Activated CD8-positive, alpha-beta T cell treated with anti-CD3 and anti-CD28 coated beads, Interleukin-2, amount 10 ng/mL, durations not matched to agents 7 days and 5 days (primary cell): ENCODE results near the gene METTL3. TPM values are rescaled to one million over a fixed set of nuclear protein-coding genes. Genes with fewer than 3 reads are reported as not detected.
A peak's percentile ranks its signal among the peaks of the same experiment; 100 is the strongest.

ENCODE experiments used
- ATAC-seq: fragments of 150-1000 bp; cut with Tn5 transposase; one replicate; pipeline ENCODE4 v1.10.0; 2021; ENCODE audit warnings: moderate library complexity
- CTCF ChIA-PET: fragments of 350-600 bp; sonication (Branson Sonifier 250); formaldehyde crosslinking; loops from one replicate; lab custom pipeline; 2021; ENCODE audit warnings: antibody characterized with exemption; lab: Charles Lee
- POLR2A ChIA-PET: fragments of 350-600 bp; sonication (Branson Sonifier 250); formaldehyde crosslinking; loops from one replicate; lab custom pipeline; 2021; ENCODE audit warnings: antibody characterized with exemption; lab: Charles Lee
- DNase-seq: peaks from one replicate; pipeline ENCODE4 v3.0.0-alpha.2; 2020
- H3K27ac Mint-ChIP-seq: one replicate; pipeline ENCODE4 v1.8.0; 2021; ENCODE audit warnings: mild to moderate bottlenecking, mixed read lengths
- H3K27me3 Mint-ChIP-seq: one replicate; pipeline ENCODE4 v1.8.0; 2021; ENCODE audit warnings: low read depth, mixed read lengths
- H3K36me3 Mint-ChIP-seq: one replicate; pipeline ENCODE4 v1.8.0; 2021; ENCODE audit warnings: low read depth, mixed read lengths
- H3K4me1 Mint-ChIP-seq: one replicate; pipeline ENCODE4 v1.8.0; 2021; ENCODE audit warnings: low read depth, mixed read lengths
- H3K4me3 Mint-ChIP-seq: one replicate; pipeline ENCODE4 v1.8.0; 2021; ENCODE audit warnings: mild to moderate bottlenecking, mixed read lengths
- H3K9me3 Mint-ChIP-seq: one replicate; pipeline ENCODE4 v1.8.0; 2022; ENCODE audit warnings: mixed read lengths; ENCODE audit not compliant: insufficient read depth
- total RNA-seq, 2 experiments: library from RNA; stranded (reverse); gene quantifications; one replicate each; pipeline ENCODE4 v1.2.3, GENCODE V29; 2021

METTL3 gene
- total RNA-seq, 2 experiments from 2014 or later: 68.3 to 70.8 TPM

- DNase-seq (no peak), ATAC-seq (no peak)
- Mint-ChIP-seq H3K4me3 (no peak overlapping the region), H3K36me3 (no peaks in the 10 kb centered on the region), H3K27me3 (peaks cover 55% of the 10 kb centered on the region), H3K4me1 (peaks cover 5% of the 10 kb centered on the region), H3K9me3 (no peaks in the 10 kb centered on the region), H3K27ac (no peak overlapping the region)
- ChIA-PET CTCF (interaction anchor here (3.5 kb wide), 1 partner anchor 39 kb away, joined by 13 read pairs; no protein-coding TSS in a partner anchor), POLR2A (no interaction called here)
Measured at GRCh38 chr14:21537090-21537424, 25.9 kb upstream of the METTL3 start.

DNA sequence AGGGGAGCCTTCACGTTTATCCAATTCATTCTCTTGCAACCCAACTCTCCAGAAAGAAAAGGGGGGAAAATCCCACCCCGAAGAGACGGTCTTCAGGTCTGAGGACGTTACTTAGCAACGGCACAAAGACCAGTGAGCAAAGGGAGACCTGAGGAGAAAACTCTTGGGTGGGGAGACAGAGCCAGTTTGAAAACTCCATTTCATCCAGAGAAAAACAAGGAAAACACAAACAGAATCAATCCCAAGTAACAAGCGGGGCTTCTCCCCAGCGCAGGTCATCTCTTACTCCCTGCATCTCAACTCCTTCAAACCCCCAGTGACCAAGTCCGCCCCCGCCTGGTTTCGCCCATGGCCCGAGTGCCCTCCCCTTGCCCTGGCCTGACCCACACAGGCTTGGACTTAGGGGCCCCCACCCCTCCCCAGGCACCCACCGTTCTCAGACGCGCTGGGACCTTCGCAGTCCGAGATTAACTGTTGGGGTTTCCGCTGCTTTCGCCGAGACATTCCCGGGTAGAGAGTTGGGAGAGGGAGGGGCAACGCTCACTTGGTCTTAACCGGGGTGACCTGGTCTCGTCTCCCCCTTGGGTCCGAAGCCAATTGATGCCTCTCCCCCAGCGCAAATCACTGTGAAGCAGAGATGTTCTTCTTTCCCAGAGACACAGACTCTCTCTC, 25.4 kb upstream of the METTL3 start:
- CTCF ChIA-PET: interaction anchor here (3.5 kb wide), 1 partner anchor 38 kb away, joined by 13 read pairs; no protein-coding TSS in a partner anchor

GRCh38 chr14:21535545-21536417, 24.6 kb upstream of the METTL3 start:
- Mint-ChIP-seq H3K36me3 (no peaks in the 10 kb centered on the region), H3K9me3 (no peaks in the 10 kb centered on the region), H3K4me3 (no peak overlapping the region), H3K27ac (no peak overlapping the region), H3K27me3 (peaks cover 56% of the 10 kb centered on the region), H3K4me1 (peaks cover 5% of the 10 kb centered on the region)
- CTCF ChIA-PET: interaction anchor here (3.5 kb wide), 1 partner anchor 37 kb away, joined by 13 read pairs; no protein-coding TSS in a partner anchor
- POLR2A ChIA-PET: no interaction called here
- DNase-seq (no peak), ATAC-seq (no peak)

More for the DNA sequence above, 25.4 kb upstream of the METTL3 start:
- DNase-seq: no peak
- Mint-ChIP-seq H3K4me1 (peaks cover 5% of the 10 kb centered on the region), H3K36me3 (no peaks in the 10 kb centered on the region), H3K27me3 (peaks cover 56% of the 10 kb centered on the region), H3K4me3 (no peak overlapping the region), H3K9me3 (no peaks in the 10 kb centered on the region), H3K27ac (no peak overlapping the region)
- POLR2A ChIA-PET: no interaction called here
- no peak for ATAC-seq

DNA sequence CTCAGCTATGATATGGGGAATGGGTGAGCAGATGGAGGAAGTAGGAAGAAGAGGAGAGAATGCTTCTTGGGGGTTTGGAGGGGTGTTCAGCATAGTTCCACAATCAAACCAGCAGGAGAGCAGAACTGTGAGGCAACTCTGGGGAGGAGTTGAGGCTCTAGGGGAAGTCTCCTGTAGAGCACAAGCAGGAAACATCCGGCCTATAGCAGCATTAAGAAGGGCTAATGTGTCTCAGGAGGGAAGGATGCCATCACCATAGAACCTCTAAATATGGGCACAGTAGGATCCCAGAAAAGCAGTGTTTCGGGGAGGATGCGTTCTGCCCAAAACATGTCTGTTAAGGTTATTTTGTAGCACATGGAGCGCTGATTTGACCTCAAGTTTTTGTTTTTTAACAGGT, 23.4 kb upstream of the METTL3 start:
- H3K27me3 Mint-ChIP-seq: peaks cover 56% of the 10 kb centered on the region

GRCh38 chr14:21533294-21533693, 22.2 kb upstream of the METTL3 start:
- Mint-ChIP-seq H3K27ac (no peak overlapping the region), H3K4me3 (no peak overlapping the region), H3K27me3 (peaks cover 43% of the 10 kb centered on the region), H3K36me3 (no peaks in the 10 kb centered on the region), H3K9me3 (no peaks in the 10 kb centered on the region), H3K4me1 (peaks cover 5% of the 10 kb centered on the region)
- ChIA-PET CTCF (no interaction called here), POLR2A (no interaction called here)
- ATAC-seq: no peak
- DNase-seq: no peak

More for the DNA sequence above, 23.4 kb upstream of the METTL3 start:
- Mint-ChIP-seq H3K36me3 (no peaks in the 10 kb centered on the region), H3K27ac (no peak overlapping the region), H3K4me1 (peaks cover 5% of the 10 kb centered on the region), H3K4me3 (no peak overlapping the region), H3K9me3 (no peaks in the 10 kb centered on the region)
- ATAC-seq (peak; percentile 44), DNase-seq (no peak)
- CTCF ChIA-PET: interaction anchor here (1.0 to 1.1 kb wide), 2 partner anchors 21 to 36 kb away, joined by 3 to 11 read pairs; no protein-coding TSS in a partner anchor
- POLR2A ChIA-PET: no interaction called here

DNA sequence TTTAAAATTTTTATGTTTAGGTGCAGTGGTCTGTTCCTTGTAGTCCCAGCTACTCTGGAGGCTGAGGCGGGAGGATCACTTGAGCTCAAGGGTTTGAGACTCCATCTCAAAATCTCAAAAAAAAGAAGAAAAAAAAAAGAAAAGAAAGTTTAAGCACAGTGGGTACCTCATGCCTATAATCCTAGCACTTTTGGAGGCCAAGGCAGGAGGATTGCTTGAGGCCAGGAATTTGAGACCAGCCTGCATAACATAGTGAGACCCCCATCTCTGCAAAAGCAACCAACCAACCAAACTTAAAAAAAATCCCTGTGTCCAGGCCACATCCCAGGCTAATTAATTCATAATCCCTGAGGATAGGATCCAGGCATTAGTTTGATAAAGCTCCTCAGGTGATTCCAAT, 18.4 kb upstream of the METTL3 start:
- CTCF ChIA-PET: no interaction called here

DNA sequence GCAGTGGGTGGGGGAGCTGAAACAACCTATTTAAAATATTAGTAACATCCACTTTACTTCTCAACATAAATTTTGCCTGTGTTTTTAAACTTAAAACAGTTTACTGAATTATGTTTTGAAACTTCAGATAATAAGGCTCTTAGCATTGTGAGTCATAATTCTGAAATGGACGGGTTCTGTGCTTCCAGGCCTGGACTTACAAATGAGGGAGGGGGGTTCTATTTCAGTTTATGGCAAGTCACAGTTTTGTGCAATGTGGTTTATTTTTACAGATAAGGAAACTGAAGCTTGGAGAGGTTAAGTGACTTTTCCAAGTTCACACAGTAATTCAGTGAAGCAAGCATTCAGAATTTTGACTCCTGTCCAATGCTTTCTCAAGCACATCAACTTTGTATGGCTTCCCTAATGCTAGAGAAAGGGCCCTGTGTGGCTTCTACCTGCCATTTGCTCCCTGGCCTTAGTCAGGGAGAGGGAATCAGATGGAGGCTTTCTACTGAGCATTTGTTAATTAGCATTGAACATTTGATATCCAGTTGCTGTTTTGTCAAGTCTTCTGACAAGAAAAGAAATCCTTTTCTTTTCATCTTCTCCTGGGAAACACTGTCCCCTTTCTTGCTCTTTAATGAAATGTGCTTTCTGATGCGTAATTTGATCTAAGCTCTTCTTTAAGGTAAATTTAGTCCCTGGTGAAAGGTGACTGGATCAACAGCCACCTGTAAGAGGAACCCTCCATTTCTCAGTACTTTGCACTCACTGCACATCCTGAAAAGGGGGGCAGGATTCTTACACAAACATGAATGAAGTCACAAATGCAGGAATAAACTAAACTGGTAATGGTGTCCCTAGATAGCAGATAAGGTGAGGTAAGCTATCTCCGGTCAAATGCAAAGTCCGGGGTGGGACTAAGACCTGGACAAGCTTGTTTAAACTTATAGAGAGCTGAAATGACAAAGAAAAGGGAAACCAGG, 17.5 kb upstream of the METTL3 start:
- peaks cover 10% of the 10 kb centered on the region for H3K27me3 Mint-ChIP-seq
- no peak overlapping the region for H3K27ac Mint-ChIP-seq
- peaks cover 17% of the 10 kb centered on the region for H3K4me1 Mint-ChIP-seq
- POLR2A ChIA-PET: interaction anchor here (0.6 kb wide), 1 partner anchor 30 kb away, joined by 3 read pairs; no protein-coding TSS in a partner anchor
- ATAC-seq: no peak
- no peak for DNase-seq
- CTCF ChIA-PET: interaction anchor here (1.1 to 3.9 kb wide), 3 partner anchors 28 to 51 kb away, joined by 3 to 33 read pairs (median 4); no protein-coding TSS in a partner anchor
- no peaks in the 10 kb centered on the region for H3K9me3 Mint-ChIP-seq
- H3K36me3 Mint-ChIP-seq: no peaks in the 10 kb centered on the region
- no peak overlapping the region for H3K4me3 Mint-ChIP-seq

More for the DNA sequence above, 18.4 kb upstream of the METTL3 start:
- ATAC-seq (no peak), DNase-seq (no peak)
- POLR2A ChIA-PET: no interaction called here
- H3K9me3 Mint-ChIP-seq: no peaks in the 10 kb centered on the region
- peaks cover 16% of the 10 kb centered on the region for H3K4me1 Mint-ChIP-seq
- H3K4me3 Mint-ChIP-seq: no peak overlapping the region
- H3K36me3 Mint-ChIP-seq: no peaks in the 10 kb centered on the region
- H3K27ac Mint-ChIP-seq: no peak overlapping the region
- H3K27me3 Mint-ChIP-seq: peaks cover 16% of the 10 kb centered on the region

- H3K27ac Mint-ChIP-seq: no peak overlapping the region
- peaks cover 17% of the 10 kb centered on the region for H3K4me1 Mint-ChIP-seq
- ChIA-PET POLR2A (interaction anchor here (1.2 kb wide), 1 partner anchor 19 kb away, joined by 4 read pairs; no protein-coding TSS in a partner anchor), CTCF (interaction anchor here (1.1 to 3.9 kb wide), 5 partner anchors 29 to 72 kb away, joined by 3 to 33 read pairs (median 3); partner anchors contain the start of gene CHD8)
- no peaks in the 10 kb centered on the region for H3K36me3 Mint-ChIP-seq
- peaks cover 8% of the 10 kb centered on the region for H3K27me3 Mint-ChIP-seq
- ATAC-seq: no peak
- H3K9me3 Mint-ChIP-seq: no peaks in the 10 kb centered on the region
- DNase-seq: no peak
- peak overlapping the region; percentile 15 for H3K4me3 Mint-ChIP-seq
Measured at GRCh38 chr14:21527318-21527679, 16.2 kb upstream of the METTL3 start.

- Mint-ChIP-seq H3K9me3 (no peaks in the 10 kb centered on the region), H3K27me3 (peaks cover 7% of the 10 kb centered on the region), H3K4me3 (peak overlapping the region; percentile 72), H3K27ac (no peak overlapping the region), H3K4me1 (peaks cover 17% of the 10 kb centered on the region), H3K36me3 (no peaks in the 10 kb centered on the region)
- ChIA-PET CTCF (interaction anchor here (0.8 to 3.9 kb wide), 9 partner anchors 10 to 99 kb away, joined by 3 to 33 read pairs (median 3); partner anchors contain the start of genes CHD8, METTL3 and TOX4), POLR2A (interaction anchor here (1.2 to 1.5 kb wide), 3 partner anchors 16 to 70 kb away, joined by 4 to 21 read pairs (median 4); partner anchors contain the start of gene METTL3)
- DNase-seq (no peak), ATAC-seq (no peak)
Measured at GRCh38 chr14:21526672-21527317, 15.7 kb upstream of the METTL3 start.

DNA sequence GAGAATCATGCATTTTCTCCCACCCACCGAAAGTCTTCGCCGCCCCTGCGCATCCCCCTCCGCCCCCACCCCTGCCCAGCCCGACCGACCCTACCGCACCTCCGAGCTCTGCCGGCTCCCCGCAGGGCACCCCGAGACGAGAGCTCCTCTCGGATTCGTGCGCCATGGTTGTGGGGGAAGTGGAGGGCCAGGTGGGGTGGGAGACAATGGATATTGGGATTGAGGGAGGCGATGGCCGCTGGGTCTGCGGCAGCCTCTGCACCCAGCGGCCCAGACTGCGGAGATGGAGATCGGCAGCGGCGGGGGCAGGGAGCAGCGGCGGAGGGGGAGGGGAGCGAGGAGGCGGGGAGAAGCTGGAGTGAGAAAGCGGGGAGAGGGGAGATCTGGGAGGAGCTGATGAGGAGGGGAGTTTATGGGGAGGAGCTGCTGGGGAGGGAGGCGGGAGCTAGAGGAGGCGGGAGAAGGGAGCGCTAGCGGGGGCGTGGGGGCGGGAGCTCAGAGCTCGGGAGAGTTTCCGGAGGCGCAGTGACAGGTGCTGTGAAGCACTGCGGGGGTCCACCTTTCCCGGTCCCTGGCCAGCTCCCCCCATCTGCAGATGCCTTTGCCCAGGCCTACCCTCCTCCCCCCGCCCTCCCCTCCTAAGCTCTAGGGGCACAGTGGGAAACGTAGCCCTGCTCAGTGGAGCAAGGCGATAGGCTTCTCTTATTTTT, 15.0 kb upstream of the METTL3 start, which contains the start of gene SALL2:
SALL2 (minus strand) TSS at position 385 of the 710 bp plus-strand sequence; CDS start at position 166, 219 bp downstream.
- Mint-ChIP-seq H3K27me3 (peaks cover 7% of the 10 kb centered on the region), H3K36me3 (no peaks in the 10 kb centered on the region), H3K4me3 (peak within 1 kb of the TSS; percentile 72), H3K9me3 (no peaks in the 10 kb centered on the region), H3K4me1 (peaks cover 17% of the 10 kb centered on the region), H3K27ac (peak within 1 kb of the TSS; percentile 13)
- DNase-seq: peak; percentile 70
- peak; percentile 86 for ATAC-seq
- POLR2A ChIA-PET: interaction anchor here (0.7 to 1.5 kb wide), 4 partner anchors 15 to 69 kb away, joined by 4 to 21 read pairs (median 4); partner anchors contain the start of gene METTL3
- CTCF ChIA-PET: interaction anchor here (0.8 to 3.9 kb wide), 8 partner anchors 9 to 98 kb away, joined by 3 to 33 read pairs (median 4); partner anchors contain the start of genes CHD8, METTL3 and TOX4
